HepG2 (cell line): Measurements from ENCODE around the gene KIF2C. TPM values are rescaled to one million over a fixed set of nuclear protein-coding genes. Genes with fewer than 3 reads are reported as not detected.
A peak's percentile ranks its signal among the peaks of the same experiment; 100 is the strongest.
"Not testable (repeated sequence)": the region's sequence is repeated elsewhere in the genome, so short reads cannot be mapped to it uniquely, and the experiment has no call there.

Source experiments
- ATAC-seq: fragments of 200-7000 bp; cut with Tn5 transposase; 3 replicates; pipeline ENCODE4 v1.9.1; 2020; ENCODE audit warnings: mild to moderate bottlenecking, moderate library complexity
- BruUV-seq: library from RNA; stranded (reverse); fragments of 400-500 nt; replicated peaks from 2 replicates; lab custom pipeline; 2021; lab: Mats Ljungman, UMichigan
- CTCF ChIA-PET: fragments of 300-600 bp; formaldehyde crosslinking; extraction: SDS; loops from one replicate; lab custom pipeline; 2021; ENCODE audit warnings: low total read pairs, inconsistent platforms, low intra/inter-chr PET ratio; lab: Yijun Ruan, JAX
- POLR2A ChIA-PET: fragments of 350-600 bp; sonication (Branson Sonifier 250); formaldehyde crosslinking; loops from one replicate; lab custom pipeline; 2020; ENCODE audit warnings: antibody characterized with exemption, inconsistent platforms; lab: Yijun Ruan, JAX
- DNase-seq: peaks from one replicate; pipeline ENCODE4 v3.0.0-alpha.2; 2015; ENCODE audit warnings: low spot score
- FAIRE-seq: peaks from 3 replicates; lab custom pipeline; 2011; peaks lifted over from hg19 to GRCh38; lab: Jason Lieb, UNC
- H2AFZ ChIP-seq: one replicate; pipeline ENCODE4 v1.6.1; 2011; ENCODE audit warnings: low read length, inconsistent platforms
- H3K27ac ChIP-seq: fragments of 300-600 bp; 3 replicates; pipeline ENCODE4 v1.8.0; 2011; ENCODE audit warnings: mixed run types, mild to moderate bottlenecking, mixed read lengths, low read length, inconsistent platforms; ENCODE audit not compliant: insufficient read depth; ENCODE audit errors: extremely low read length
- H3K27me3 ChIP-seq, 2 experiments: fragments of 200-600 bp in 1 of 2; 2 replicates in 1 of 2; 3 replicates in 1 of 2; pipeline versions ENCODE4 v1.6.0 to v1.8.0; 2011; ENCODE audit warnings: low read length in 2 of 2, mild to moderate bottlenecking in 2 of 2, moderate library complexity in 2 of 2, inconsistent platforms in 1 of 2; ENCODE audit not compliant: insufficient read depth in 2 of 2, control insufficient read depth in 1 of 2
- H3K36me3 ChIP-seq, 2 experiments: fragments of 200-600 bp in 1 of 2; replicated peaks in 1 of 2; 2 replicates in 1 of 2; 3 replicates in 1 of 2; pipeline versions ENCODE4 v1.5.1 to v1.8.0; 2011; ENCODE audit warnings: low read length in 2 of 2, inconsistent platforms in 1 of 2; ENCODE audit not compliant: insufficient read depth in 2 of 2, control insufficient read depth in 1 of 2
- H3K4me1 ChIP-seq: 2 replicates; pipeline ENCODE4 v1.5.1; 2012; ENCODE audit warnings: low read length, inconsistent platforms; ENCODE audit not compliant: insufficient read depth
- H3K4me2 ChIP-seq: 2 replicates; pipeline ENCODE4 v1.6.0; 2011; ENCODE audit warnings: low read depth, low read length, inconsistent platforms
- H3K4me3 ChIP-seq, 3 experiments: fragments of 200-600 bp in 1 of 3; sonication (generic), shearing (Covaris generic) in 1 of 3; replicated peaks in 1 of 3; 2 replicates each; pipeline ENCODE4 v1.5.1; 2011 to 2016; ENCODE audit warnings: low read length in 3 of 3, inconsistent platforms in 2 of 3, low read depth in 2 of 3, mild to moderate bottlenecking in 2 of 3, control low read depth in 1 of 3, mixed read lengths in 1 of 3; ENCODE audit not compliant: insufficient read depth in 1 of 3
- H3K79me2 ChIP-seq: one replicate; pipeline ENCODE4 v1.6.1; 2011; ENCODE audit warnings: low read length, inconsistent platforms; ENCODE audit not compliant: insufficient read depth
- H3K9ac ChIP-seq: 2 replicates; pipeline ENCODE4 v1.6.0; 2011; ENCODE audit warnings: mild to moderate bottlenecking, low read depth, low read length, inconsistent platforms; ENCODE audit not compliant: insufficient read depth
- H3K9me3 ChIP-seq: 2 replicates; pipeline ENCODE4 v1.5.1; 2012; ENCODE audit warnings: mild to moderate bottlenecking, low read length
- H4K20me1 ChIP-seq: 2 replicates; pipeline ENCODE4 v1.6.0; 2011; ENCODE audit warnings: inconsistent platforms, mild to moderate bottlenecking, low read length, moderate library complexity; ENCODE audit not compliant: insufficient read depth
- FOXP1 ChIP-seq, 2 experiments: fragments of 450-650 bp in 1 of 2; IDR thresholded peaks; 2 replicates each; pipeline ENCODE4 v1.6.1; 2017 to 2018; ENCODE audit warnings: antibody characterized with exemption in 1 of 2
- MYC ChIP-seq: sonication (generic); formaldehyde crosslinking; IDR thresholded peaks from 2 replicates; pipeline ENCODE4 v1.9.0; 2021; ENCODE audit warnings: missing genetic modification reagents, borderline replicate concordance
- ZNF597 ChIP-seq: sonication (generic); formaldehyde crosslinking; IDR thresholded peaks from 2 replicates; pipeline ENCODE4 v1.5.0; 2020; ENCODE audit warnings: missing genetic modification reagents
- ZNF770 ChIP-seq: sonication (generic); formaldehyde crosslinking; IDR thresholded peaks from 2 replicates; pipeline ENCODE4 v1.5.0; 2020; ENCODE audit warnings: mild to moderate bottlenecking, missing genetic modification reagents
- WGBS: methylation state at CpG from one replicate; pipeline ENCODE4 v1.1.6; 2017; ENCODE audit warnings: low lambda C conversion rate; 5-methylcytosine and 5-hydroxymethylcytosine counted together
- in situ Hi-C: cut with HindIII; loops from 2 replicates; pipeline ENCODE4 v1.10.0; 2017; ENCODE audit warnings: low pct_unique_long_range_greater_than_20kb; ENCODE audit not compliant: extremely low pct_ligation_motif_present
- intact Hi-C: fragments of 100-400 bp; cut with micrococcal nuclease; formaldehyde crosslinking; loops from one replicate; pipeline ENCODE4 v1.10.0; 2022; ENCODE audit not compliant: unreplicated experiment
- polyA plus RNA-seq, 8 experiments: library from polyadenylated mRNA; depleted of rRNA in 3 of 8; stranded (reverse) in 7 of 8; unstranded in 1 of 8; fragments of >200 nt; fragmentation: Illumina TruSeq in 4 of 8; extraction: Trizol in 4 of 8; gene quantifications; 2 replicates each; pipeline versions ENCODE4 v1.2.1 to v1.2.3, GENCODE V29; 2011 to 2016; ENCODE audit warnings: low read depth in 4 of 8, missing spikeins in 1 of 8, mixed read lengths in 1 of 8; ENCODE audit not compliant: insufficient read depth in 1 of 8
- total RNA-seq, 5 experiments: library from RNA; depleted of rRNA; stranded (reverse); fragments of >200 nt; fragmentation: Illumina TruSeq; extraction: Trizol; gene quantifications; 2 replicates each; pipeline ENCODE4 v1.2.3, GENCODE V29; 2016; ENCODE audit warnings: low read depth in 1 of 5
- TF ChIP-seq, protein P1 (sequence below): IDR thresholded peaks from 2 replicates; pipeline ENCODE4 v1.6.1; 2012; ENCODE audit warnings: inconsistent platforms

KIF2C gene
- total and polyA plus RNA-seq, 2 of the 13 experiments (the other 11 are each of a cell fraction or from before 2014, with no cell fraction given): 29.7 to 53.7 TPM

DNA sequence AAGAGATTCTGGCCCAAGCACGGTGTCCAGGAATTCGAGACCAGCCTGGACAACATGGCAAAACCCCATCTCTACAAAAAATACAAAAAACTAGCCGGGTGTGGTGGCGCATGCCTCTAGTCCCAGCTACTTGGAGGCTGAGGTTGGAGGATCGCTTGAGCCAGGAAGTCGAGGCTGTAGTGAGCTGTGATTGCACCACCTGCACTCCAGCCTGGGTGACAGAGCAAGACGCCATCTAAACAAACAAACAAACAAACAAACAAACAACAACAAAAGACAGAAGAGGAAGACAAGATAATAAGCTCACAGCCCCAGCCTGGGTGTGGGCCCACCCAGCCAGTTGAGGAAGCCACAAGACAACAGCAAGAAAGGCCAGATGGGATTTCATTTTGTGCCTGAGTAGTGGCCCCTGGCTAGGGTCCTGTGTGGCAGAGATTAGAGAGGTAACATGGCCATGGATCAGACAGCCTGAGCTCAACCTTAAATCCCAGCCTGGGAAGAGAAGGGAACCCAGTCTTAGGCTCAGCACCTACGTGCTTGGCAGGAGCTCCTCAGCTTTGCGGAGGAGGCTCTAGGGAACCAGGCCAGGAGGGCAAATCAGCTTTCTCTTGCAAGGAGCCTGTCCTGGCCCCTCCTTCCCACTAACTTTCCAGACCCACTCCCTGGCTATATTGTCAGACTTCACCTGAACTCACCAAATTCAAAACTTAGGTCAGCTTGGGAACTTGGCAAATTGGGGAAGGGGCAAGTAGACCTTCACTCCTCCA, 53.3 kb downstream of the KIF2C start:
- no peak overlapping the region for H3K4me2 ChIP-seq
- peak; percentile 6; the same call in 1 of the 3 replicates for ATAC-seq

DNA sequence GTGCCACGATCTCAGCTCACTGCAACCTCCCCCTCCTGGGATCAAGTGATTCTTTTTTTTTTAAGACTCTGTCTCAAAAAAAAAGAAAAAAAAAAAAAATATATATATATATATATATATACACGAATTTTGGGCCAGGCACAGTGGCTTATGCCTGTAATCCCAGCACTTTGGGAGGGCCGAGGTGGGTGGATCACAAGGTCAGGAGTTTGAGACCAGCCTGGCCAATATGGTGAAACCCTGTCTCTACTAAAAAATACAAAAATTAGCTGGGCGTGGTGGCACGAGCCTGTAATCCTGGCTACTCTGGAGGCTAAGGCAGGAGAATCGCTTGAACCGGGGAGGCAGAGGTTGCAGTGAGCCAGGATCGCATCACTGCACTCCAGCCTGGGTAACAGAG, 58.2 kb downstream of the KIF2C start:
- H3K4me2 ChIP-seq, H3K9me3 ChIP-seq, H3K27ac ChIP-seq, H3K4me3 ChIP-seq, DNase-seq, in situ Hi-C loops, intact Hi-C loops, BruUV-seq, H3K27me3 ChIP-seq, CTCF ChIA-PET, H4K20me1 ChIP-seq, FAIRE-seq, H3K9ac ChIP-seq, H3K36me3 ChIP-seq, H2AFZ ChIP-seq, ATAC-seq: not testable (repeated sequence)
- Histone ChIP-seq H3K4me1 (peaks cover 51% of the 10 kb centered on the region), H3K79me2 (peaks cover 17% of the 10 kb centered on the region)
- 58% methylated on average over 8 of the region's 8 CpGs for WGBS
- POLR2A ChIA-PET: interaction anchor here (1.5 to 6.7 kb wide), 3 partner anchors 11 to 23 kb away, joined by 4 to 237 read pairs (median 168); partner anchors contain the start of genes BTBD19, DYNLT4 and RPS8

More for the DNA sequence above, 53.3 kb downstream of the KIF2C start:
- 46% methylated on average over 7 of the region's 9 CpGs for WGBS
- H3K27ac ChIP-seq: no peak overlapping the region
- no TSS peak for BruUV-seq
- peaks cover 0 to 9% of the 10 kb centered on the region in 2 experiments; a peak in 2 of 5 replicates for H3K27me3 ChIP-seq
- H4K20me1 ChIP-seq: no peaks in the 10 kb centered on the region
- no peaks in the 10 kb centered on the region for H3K79me2 ChIP-seq
- TF ChIP-seq FOXP1 (IDR thresholded peaks at IDR 0.05) (0 out of 2 replicates have a peak, but pooled peaks have one; percentile 7), FOXP1 (CRISPR knock-in tag; IDR thresholded peaks at IDR 0.05) (no peak), ZNF597 (no peak), ZNF770 (peak; percentile 45; the same call in 1 of the 2 replicates), MYC (CRISPR knock-in tag) (0 out of 2 replicates have a peak, but pooled peaks have one; percentile 0)
- TF ChIP-seq, protein P1, sequence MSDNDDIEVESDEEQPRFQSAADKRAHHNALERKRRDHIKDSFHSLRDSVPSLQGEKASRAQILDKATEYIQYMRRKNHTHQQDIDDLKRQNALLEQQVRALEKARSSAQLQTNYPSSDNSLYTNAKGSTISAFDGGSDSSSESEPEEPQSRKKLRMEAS: no peak
- POLR2A ChIA-PET: interaction anchor here (0.6 to 2.8 kb wide), 8 partner anchors 8 to 219 kb away, joined by 4 to 23 read pairs (median 6); partner anchors contain the start of genes BTBD19, DYNLT4, HECTD3 and RPS8
- H3K4me1 ChIP-seq: peaks cover 32% of the 10 kb centered on the region
- H3K9ac ChIP-seq: no peak overlapping the region
- H3K9me3 ChIP-seq: no peaks in the 10 kb centered on the region
- CTCF ChIA-PET: interaction anchor here (0.6 to 2.2 kb wide), 2 partner anchors 38 to 43 kb away, joined by 3 to 8 read pairs; no protein-coding TSS in a partner anchor
- FAIRE-seq (no peak), DNase-seq (no peak)
- H3K4me3 ChIP-seq: no peak overlapping the region
- H3K36me3 ChIP-seq: no peaks in the 10 kb centered on the region
- H2AFZ ChIP-seq: no peak overlapping the region
- in situ Hi-C loops: loop anchor here (5.0 kb wide), 1 partner anchor 34 kb away; no protein-coding TSS in a partner anchor
- intact Hi-C loops: loop anchor here (2.0 kb wide), 2 partner anchors 16 to 34 kb away; partner anchors contain the start of gene BTBD19
